Lung microvascular endothelial cell (primary cell): Measurements from ENCODE around the gene KRT74. TPM values are rescaled to one million over a fixed set of nuclear protein-coding genes. Genes with fewer than 3 reads are reported as not detected.

ENCODE experiments used
- DNase-seq, 2 donors: peaks; one replicate each; pipeline versions ENCODE4 v3.0.0 to v3.0.0-alpha.2; 2010; ENCODE audit warnings: low read depth in 2 of 2
- total RNA-seq: library from RNA; depleted of rRNA; stranded (reverse); fragments of >200 nt; gene quantifications from 2 replicates; pipeline ENCODE4 v1.2.1, GENCODE V29; 2014

The KRT74 gene
- total RNA-seq, 1 donor from 2014 or later: not detected

- DNase-seq: no peak
These were observed 34.4 kb downstream of the KRT74 start for GRCh38 chr12:52539083-52539820.

- no peak for DNase-seq
These were observed 36.5 kb downstream of the KRT74 start for GRCh38 chr12:52537101-52537500.

GRCh38 chr12:52535574-52535973, 38.1 kb downstream of the KRT74 start:
- DNase-seq: no peak

- DNase-seq: peak in 1 of 2 donors; percentile 6
These were observed 39.2 kb downstream of the KRT74 start for GRCh38 chr12:52534482-52534881.

GRCh38 chr12:52533686-52534470, 39.8 kb downstream of the KRT74 start:
- DNase-seq: no peak

- no peak for DNase-seq
These were observed 41.0 kb downstream of the KRT74 start for GRCh38 chr12:52532636-52533035.

- DNase-seq: no peak
These were observed 41.9 kb downstream of the KRT74 start for GRCh38 chr12:52531566-52532300.

GRCh38 chr12:52530905-52531304, 42.7 kb downstream of the KRT74 start:
- DNase-seq: no peak

GRCh38 chr12:52530366-52530765, 43.3 kb downstream of the KRT74 start:
- DNase-seq: no peak

- DNase-seq: no peak
These were observed 43.8 kb downstream of the KRT74 start for GRCh38 chr12:52529846-52530245.

GRCh38 chr12:52529417-52529816, 44.2 kb downstream of the KRT74 start:
- DNase-seq: no peak

GRCh38 chr12:52528641-52529143, 45.0 kb downstream of the KRT74 start:
- DNase-seq: no peak

GRCh38 chr12:52527121-52527800, 46.4 kb downstream of the KRT74 start:
- no peak for DNase-seq

- DNase-seq: no peak
These were observed 47.1 kb downstream of the KRT74 start for GRCh38 chr12:52526511-52526951.

- no peak for DNase-seq
These were observed 47.8 kb downstream of the KRT74 start for GRCh38 chr12:52525661-52526499.

- DNase-seq: no peak
These were observed 48.6 kb downstream of the KRT74 start for GRCh38 chr12:52524898-52525591.

- no peak for DNase-seq
These were observed 49.3 kb downstream of the KRT74 start for GRCh38 chr12:52524241-52524897.

GRCh38 chr12:52523824-52524223, 49.8 kb downstream of the KRT74 start:
- no peak for DNase-seq

GRCh38 chr12:52522346-52523011, 51.2 kb downstream of the KRT74 start:
- no peak for DNase-seq
